ENCODE measurements around the gene ADGRV1.

The ADGRV1 gene

DNA sequence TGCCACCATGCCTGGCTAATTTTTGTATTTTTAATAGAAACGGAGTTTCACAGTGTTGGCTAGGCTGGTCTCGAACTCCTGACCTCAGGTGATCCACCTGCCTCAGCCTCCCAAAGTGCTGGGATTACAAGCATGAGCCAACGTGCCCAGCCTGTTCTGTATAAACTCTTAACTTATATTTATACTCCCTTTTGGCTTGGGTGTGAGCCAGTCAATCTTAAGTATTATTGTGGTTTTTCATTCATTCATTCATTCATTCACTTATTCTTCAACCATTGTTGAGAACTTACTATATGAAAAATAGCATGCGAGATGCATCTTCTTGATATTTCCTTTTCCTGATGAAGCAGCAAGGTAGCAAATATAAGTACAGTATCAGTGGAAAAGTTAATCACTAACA lies 132.9 kb downstream of the ADGRV1 start:
- in situ Hi-C loops (cut with MboI; ENCODE audit: low sequenced_read_pairs, unreplicated experiment): no loop called here
- DNase-seq (ENCODE audit: low spot score): no peak
- TF ChIP-seq, protein P1, sequence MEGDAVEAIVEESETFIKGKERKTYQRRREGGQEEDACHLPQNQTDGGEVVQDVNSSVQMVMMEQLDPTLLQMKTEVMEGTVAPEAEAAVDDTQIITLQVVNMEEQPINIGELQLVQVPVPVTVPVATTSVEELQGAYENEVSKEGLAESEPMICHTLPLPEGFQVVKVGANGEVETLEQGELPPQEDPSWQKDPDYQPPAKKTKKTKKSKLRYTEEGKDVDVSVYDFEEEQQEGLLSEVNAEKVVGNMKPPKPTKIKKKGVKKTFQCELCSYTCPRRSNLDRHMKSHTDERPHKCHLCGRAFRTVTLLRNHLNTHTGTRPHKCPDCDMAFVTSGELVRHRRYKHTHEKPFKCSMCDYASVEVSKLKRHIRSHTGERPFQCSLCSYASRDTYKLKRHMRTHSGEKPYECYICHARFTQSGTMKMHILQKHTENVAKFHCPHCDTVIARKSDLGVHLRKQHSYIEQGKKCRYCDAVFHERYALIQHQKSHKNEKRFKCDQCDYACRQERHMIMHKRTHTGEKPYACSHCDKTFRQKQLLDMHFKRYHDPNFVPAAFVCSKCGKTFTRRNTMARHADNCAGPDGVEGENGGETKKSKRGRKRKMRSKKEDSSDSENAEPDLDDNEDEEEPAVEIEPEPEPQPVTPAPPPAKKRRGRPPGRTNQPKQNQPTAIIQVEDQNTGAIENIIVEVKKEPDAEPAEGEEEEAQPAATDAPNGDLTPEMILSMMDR (IDR thresholded peaks at IDR 0.05; ENCODE audit: borderline replicate concordance, control extremely low read depth, extremely low read depth, insufficient read depth, missing control alignments): no peak

DNA sequence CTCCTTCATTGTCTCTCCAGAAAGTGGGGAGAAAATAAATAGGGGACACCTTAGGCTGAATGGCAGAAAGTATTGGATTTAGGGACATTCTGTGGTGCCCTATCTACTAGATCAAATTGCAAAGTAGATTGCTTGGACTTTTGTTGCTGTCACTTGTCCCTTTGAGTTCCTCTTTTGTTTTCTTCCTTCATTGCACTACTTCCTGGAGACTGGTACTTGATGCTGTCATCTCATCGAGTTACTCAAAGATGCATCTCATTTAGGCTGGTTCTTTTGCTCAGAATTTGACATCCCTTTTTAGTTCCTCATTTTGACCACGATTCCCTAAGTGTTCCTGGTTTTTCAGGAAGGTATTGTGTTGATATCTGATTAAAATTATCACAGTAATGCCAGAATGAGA lies 137.6 kb downstream of the ADGRV1 start:
- DNase-seq (ENCODE audit: low spot score): no peak
- TF ChIP-seq, protein P1 (IDR thresholded peaks at IDR 0.05; ENCODE audit: borderline replicate concordance, control extremely low read depth, extremely low read depth, insufficient read depth, missing control alignments): no peak
- in situ Hi-C loops (cut with MboI; ENCODE audit: low sequenced_read_pairs, unreplicated experiment): no loop called here

DNA sequence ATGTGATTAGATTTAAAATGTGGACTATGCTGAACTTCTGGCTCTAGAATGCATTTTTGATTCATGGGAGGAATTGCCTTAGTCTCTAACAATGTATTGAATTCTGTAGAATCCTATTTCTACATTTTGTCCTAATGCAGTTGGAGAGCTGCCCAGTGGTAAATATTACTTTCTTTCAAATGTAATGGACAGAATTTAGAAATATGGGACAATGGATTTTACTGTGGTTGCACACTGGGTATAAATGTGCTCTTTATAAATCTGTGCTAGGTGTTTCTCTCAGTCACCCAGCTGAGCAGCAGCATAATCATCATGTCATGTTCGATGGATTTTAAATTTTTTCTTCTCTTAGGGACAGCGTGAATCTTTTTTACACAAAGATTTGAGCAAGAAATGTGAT lies 141.7 kb downstream of the ADGRV1 start:
- TF ChIP-seq, protein P1 (IDR thresholded peaks at IDR 0.05; ENCODE audit: borderline replicate concordance, control extremely low read depth, extremely low read depth, insufficient read depth, missing control alignments): no peak
- no peak for DNase-seq (ENCODE audit: low spot score)
- in situ Hi-C loops (cut with MboI; ENCODE audit: low sequenced_read_pairs, unreplicated experiment): no loop called here

DNA sequence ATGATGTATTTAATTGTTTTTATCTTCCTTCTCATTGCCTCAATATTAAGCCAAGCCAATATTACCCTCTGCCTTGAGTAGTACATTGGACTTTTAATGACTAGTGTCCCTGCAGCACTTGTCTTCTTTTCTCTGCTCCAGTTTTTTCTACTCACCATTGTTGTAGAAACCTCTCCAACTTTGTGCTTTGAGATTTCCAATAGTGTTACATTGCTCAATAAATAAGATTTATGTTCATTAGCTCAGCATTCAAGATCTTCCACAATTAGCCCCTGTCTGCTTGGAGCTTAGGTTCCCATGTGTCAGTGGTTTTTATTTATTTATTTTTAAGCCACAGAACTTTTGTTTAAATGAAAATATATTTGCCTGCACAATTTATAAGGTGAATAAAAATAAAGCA lies 145.3 kb downstream of the ADGRV1 start:
- in situ Hi-C loops (cut with MboI; ENCODE audit: low sequenced_read_pairs, unreplicated experiment): no loop called here
- TF ChIP-seq, protein P1 (IDR thresholded peaks at IDR 0.05; ENCODE audit: borderline replicate concordance, control extremely low read depth, extremely low read depth, insufficient read depth, missing control alignments): no peak
- no peak for DNase-seq (ENCODE audit: low spot score)

DNA sequence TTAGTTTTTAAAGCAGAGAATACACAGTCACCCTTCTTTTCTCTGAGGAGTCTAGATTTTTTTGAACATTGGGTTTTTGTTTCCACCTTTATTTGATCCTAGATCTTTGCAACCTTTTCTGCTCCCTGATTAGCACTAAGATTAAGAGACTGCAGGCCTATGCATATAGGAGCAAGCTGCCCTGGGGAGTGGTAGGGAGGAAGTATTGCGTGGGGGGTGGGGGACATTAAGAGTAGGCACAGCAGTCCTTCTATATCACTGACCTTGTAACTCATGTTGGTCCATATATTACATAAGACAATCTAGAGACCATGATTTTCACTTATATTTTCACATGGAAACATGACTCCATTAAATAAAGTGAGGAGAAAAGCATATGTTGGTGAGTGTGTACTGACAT lies 149.1 kb downstream of the ADGRV1 start:
- DNase-seq (ENCODE audit: low spot score): no peak
- TF ChIP-seq, protein P1 (IDR thresholded peaks at IDR 0.05; ENCODE audit: borderline replicate concordance, control extremely low read depth, extremely low read depth, insufficient read depth, missing control alignments): no peak
- in situ Hi-C loops (cut with MboI; ENCODE audit: low sequenced_read_pairs, unreplicated experiment): no loop called here

DNA sequence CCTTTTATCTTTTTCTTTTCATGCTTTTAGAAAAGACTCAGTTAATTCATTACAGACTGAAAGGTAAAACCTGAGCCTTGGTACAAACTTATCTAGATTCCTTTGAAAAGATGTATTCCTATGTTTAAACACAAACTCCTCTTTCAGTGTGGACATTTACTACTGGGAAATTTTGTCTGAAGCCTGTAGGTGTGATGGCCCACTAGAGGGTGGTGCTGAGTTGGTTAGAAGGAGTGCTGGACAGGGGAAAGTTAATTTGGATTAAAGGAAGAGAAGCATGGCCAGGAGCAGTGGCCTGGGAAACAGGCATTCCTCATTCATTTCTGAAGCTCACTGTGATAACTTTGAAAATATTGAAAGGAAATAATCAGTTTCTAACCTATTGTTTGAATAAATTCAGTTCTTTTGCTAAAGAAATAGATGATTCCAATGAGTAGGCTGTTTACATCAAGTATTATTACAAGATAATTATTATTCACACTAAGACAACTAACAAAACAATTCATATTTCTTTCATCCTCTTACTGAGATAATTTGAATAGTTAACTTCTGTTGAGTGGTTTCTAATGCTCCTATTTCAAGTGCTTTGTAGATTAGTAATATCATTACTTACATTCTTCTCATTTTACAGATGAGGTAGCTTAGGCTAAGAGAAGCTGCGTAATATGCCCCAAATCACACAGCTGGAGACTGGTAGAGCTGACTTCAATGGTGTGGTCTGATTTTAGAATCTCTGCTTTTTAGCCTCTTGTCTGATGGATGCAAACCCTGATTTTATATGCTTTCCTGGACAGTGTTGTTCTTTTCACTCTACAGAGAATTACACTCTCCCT lies 150.9 kb downstream of the ADGRV1 start:
- in situ Hi-C loops (cut with MboI; ENCODE audit: low sequenced_read_pairs, unreplicated experiment): no loop called here
- TF ChIP-seq, protein P1 (IDR thresholded peaks at IDR 0.05; ENCODE audit: borderline replicate concordance, control extremely low read depth, extremely low read depth, insufficient read depth, missing control alignments): peak; percentile 61
- DNase-seq (ENCODE audit: low spot score): peak; percentile 38

All from GM13976 (cell line).